Right forelimb (tissue), 1 donor: Measurements from ENCODE around the gene CRACR2B.

ENCODE experiments used
- DNase-seq: peaks from one replicate; pipeline ENCODE4 v3.0.0-alpha.2; 2018

The CRACR2B gene

DNA sequence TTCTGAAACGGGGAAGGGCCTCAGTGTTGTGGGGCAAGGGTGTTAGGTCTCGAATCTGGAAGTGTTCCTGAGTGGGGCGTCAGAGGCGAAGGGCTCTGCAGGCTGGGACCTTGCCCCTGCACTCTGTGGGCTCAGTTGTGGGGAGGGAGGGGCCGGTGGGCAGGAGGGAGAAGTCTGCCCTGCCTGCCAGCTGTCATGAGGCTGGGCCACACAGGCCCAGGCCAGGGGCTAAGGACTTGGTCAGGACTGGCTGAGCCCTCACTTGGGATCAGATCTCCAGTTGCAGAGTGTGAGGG is at the start of gene CRACR2B:
Gene CRACR2B, plus strand, starts transcription at position 23 of the 296 bp plus-strand sequence. CDS start 689 bp downstream, outside the sequence.
- DNase-seq = no peak

DNA sequence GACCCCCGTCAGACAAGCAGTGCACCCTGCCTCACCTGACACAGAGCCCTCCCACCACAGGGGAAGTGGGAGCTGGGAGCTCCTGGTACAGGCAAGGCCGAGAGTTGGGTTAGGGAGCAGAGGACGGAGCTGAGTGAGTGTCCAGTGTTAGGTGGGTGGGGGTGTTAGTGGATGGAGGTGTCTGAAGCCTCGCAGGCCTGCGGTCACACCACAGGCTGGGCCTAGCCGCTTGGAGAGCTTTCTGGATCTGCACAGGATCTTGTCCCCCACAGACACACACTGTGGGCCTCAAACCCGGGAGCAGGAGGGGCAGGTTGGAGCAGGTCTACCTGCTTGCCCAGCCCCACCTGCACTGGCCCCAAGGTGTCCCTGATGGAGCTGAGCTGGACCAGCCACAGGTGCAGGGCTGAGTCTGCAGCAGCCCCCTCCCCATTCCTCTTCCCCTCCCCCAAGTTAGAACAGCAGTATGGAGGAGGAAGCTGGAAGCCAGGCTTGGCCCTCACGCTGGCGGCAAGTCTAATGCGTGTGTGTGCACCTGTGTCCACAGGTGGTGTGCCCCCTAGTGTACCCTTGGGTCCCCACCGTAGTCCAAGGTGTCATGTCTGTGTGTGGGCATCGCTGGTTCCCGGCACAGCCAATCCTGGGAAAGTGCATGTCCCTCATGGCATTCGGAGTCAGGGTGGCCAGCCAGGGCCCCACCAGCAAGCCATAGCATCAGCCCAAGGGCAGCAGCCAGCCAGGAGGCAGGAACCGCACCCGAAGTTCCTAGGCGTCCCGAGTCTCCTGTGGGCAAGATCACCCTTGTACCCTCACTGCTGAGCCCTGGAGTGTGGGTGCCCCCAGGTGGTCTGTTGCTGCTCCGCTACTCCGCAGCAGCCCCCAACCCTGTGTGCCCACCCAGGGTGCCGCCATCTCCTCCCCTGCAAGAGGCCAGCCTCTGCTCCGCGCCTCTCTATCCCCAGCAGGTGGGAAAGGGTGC is 48.5 kb upstream of the CRACR2B start:
- no peak for DNase-seq

DNA sequence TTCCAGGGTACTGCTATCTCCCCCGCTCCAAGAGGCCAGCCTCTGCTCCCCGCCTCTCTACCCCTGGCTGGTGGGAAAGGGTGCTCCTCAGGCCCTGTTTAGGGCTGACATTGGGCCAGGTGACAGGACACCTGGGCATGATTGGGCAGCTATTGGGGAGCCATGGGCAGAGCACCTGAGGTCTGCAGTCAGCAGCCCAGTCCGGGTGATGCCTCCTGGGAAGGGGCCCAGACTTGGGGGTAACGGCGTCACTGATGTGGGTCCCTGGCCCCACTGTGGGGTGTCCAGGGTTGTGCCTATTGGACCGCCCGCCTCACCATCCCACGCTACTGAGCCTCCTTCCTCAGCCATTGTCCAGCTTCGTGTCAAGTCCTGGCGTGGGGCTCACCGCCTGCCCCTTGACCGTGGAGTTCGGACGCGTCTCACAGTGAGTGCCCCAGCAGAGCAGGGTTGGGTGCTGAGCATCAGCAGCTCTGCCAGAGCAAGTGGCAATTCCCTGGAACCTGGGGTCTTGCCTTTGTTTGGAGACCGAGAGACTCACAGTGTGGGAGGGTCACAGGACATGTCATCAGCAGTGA is 47.7 kb upstream of the CRACR2B start:
- no peak for DNase-seq

DNA sequence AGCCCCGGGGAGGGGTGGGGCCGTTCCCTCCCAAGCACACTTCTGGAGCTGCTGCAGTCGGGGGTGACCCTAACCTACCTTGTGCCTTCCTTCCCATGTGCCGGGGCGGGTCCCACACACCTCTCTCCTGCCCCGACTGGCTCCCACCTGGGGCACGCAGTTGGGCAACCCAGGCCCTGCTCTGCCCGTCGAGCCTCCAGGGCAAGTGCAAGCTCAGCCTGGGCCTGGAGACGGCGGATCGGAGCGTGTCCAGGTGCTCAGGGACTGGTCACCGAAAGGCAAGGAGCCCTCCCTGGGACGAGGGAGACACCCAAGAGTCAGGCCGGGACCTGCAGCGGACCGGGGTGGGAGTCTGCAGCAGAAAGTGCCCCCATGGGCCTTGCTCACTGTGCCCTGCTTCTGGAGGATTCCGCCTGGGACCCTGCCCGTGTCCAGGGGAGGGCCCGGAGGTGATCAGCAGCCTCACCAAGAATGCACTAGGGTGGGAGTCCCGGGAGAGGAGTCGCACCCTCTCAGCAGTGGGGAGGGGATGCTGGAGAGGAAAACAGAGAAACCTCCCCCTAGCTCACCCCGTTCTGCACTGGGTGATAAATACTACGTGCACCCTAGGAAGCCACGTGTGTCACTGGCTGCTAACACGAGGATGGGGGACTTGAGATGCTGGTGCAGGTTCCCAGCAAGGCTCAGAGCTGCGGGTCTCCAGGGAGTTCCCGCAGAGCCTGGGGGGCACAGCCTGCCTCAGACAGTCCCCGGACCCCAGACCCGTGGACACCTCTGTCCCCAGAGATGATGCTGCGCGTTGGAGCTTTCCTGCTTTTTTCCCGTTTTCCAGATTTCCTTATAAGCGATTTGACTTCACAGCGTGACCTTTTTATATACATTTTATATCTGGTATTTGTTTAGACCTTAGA is 45.2 kb upstream of the CRACR2B start:
- DNase-seq = no peak

DNA sequence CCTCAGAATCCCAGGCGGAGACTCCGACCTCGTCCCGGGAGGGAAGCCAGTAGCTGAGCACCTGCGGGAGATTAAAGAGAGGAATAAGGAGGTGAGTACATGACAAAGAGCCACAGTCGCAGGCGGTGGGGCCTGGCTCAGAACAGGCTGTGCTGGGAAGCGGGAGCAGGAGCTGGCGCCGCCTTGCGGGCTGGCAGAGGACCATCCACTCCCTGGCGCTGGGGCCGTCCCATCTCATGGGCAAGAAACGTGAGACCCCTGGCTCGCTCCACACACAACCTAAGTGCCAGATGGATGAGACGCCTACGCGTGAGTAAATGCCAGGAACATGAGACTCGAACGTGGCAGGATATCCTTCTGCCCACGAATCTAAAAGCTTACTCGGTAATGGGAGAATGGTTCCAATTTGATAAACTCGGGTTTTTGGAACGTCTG is 44.1 kb upstream of the CRACR2B start:
- peak; percentile 90 for DNase-seq

DNA sequence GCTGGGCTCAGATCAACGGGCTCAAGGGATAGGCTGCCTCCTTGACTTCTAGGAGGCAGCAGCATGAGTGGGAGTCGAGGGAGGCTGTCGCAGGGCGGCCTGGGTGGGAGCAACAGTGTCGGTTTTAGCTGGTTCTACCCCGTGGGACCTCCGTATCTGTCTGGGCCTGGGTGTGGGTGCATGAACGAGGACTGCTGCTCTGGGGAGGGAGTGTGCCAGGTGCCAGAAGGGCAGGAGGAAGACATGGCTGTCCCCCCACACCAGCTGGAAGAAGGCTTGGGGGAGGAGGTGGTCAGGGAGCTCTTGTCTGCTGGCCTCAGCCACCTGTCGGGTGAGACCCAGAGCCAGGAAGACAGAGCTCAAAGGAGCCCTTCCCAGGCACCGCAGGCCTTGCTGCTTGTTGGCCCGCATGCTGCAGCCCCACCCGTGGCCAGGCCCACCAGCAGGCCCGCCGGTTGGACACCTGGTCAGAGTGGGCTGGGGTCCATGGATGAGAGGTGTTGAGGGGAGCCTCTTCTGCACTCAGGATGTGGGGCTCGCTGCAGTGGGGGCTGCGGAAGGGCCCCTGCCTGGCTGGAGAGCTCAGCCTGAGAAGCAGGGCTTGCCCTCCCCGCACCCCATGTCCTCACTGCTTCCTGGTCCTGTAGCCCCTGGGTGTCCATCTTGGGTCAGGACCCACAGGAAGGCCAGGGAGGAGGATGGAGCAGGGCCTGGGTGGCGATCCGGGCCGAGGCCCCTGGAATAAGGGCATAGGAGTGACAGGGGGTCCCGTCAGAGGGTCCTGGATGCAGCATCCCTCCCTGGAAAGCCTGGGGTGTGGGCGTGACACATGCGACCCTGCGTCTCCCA is 41.3 kb upstream of the CRACR2B start:
- DNase-seq = no peak

DNA sequence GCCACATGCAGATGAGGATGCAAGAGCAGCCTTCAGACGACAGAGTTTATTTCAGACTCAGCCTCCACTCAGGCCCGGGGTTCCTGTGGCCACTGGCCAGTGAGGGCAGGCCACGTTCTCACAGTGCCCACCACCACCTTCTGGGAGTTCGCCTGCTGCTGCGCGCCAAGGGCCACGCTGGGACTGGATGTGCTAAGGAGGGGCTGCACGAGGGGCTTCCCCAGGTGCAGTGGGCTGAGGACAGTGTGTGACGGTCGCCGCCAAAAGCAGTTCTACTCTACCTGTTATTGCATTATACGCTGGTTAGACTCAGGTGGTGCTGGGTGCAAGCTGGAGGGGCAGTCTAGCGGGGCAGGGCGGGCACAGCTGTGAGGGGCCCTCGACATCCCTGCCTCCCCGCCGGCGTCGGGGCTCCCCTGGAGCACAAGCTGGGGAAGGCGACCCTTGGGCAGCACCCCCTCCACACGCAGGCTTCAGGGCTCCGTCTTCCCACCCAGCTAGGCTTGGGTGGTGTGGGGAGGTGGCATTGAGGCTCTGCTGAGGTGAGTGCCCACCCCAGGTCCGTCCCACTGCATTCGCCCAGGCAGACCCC is 40.5 kb upstream of the CRACR2B start:
- no peak for DNase-seq

DNA sequence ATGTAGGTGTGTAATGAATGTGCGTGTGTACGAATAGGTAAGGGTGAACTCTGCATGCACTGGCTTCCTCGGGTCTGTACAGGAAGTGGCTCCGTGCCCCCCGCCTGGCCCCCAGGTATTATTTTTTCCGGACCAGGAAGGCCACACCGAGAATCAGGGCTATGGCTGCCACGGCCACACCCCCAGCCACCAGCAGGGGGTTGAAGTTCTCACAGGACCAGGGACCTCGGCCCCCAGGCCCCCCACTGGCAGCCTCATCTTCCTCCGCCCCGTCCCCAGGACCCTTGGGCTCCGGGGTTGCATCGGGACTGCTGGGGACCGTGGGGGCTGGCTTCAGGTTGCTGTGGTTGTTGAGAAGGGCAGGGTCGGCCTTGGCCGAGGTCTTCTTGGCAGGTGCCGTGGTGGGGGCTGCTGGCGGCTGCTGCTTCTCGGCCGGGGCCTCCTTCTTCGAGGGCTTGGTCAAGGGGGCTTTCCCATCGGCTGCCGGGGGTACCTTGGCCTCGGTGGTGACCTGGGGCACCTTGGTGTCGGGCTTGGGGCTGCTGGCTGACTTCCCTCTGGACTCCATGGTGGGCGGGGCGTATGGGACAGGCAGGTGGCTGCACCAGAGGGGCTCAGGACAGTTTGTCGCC is 39.6 kb upstream of the CRACR2B start:
- no peak for DNase-seq

DNA sequence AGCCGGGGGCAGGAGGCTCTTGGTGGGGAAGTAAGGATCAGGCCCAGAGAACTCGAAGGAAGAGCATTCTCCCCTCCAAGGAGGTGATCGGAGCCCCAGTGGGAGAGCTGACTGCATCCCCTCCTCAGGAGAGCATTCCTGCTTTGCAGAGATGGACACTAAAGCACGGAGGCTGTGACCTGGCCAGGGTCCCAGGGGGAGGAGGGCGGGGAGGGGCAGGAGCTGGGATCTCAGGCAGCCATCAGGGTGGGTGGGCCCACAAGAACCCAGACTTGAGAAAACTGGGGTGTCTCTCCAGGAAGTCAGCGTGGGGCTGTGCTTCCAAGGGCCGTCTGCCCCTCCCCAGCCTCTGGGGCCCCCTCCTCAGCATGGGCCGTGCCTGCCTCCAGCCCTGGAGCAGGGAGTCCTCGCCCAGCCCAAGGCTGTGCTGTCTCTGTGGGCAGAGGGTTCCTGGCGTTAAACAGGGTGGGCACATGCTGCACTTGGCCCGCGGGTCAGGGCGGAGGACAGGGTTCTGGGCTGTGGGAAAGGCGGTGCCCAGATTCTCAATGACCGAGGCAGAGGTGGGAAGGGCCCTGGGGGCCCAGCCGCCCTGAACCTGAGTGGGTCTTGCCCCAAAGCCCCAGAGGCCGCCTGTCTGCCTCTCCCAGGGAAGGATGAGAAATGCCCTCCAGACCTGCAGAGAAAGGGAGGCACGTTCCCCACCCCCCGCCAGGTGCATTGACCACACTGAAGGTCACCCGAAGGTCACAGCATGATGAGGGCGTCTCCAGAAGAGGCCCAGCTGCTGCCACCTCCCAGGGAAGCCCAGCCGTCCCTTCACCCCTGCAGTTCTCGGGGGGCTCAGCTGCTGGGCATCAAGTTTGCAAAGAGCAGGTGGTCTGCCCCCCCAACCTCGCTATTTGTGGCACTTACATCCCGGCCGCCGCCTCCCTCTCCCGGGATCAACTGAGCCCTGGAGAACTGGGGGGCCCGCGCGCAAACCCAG is 38.5 kb upstream of the CRACR2B start:
- no peak for DNase-seq

DNA sequence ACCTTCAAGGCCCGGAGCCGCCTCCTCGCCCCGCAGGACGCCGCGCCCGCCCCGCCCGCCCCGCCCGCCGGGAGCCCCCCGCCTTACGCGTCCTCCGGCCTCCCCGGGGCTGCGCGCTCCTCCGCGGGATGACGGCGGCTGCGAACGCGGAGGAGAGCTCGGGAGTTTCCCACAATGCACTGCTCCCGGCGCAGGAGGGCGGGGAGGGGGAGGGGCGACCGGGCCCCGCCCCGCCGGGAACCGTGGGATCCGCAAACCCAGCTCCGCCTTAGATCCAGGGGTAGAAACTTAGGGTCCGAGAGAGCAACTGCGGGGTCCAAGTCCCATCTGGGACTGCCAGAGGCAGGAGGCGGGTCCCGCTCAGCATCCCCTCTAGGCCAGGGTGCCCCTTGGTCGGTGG is 37.8 kb upstream of the CRACR2B start, which contains the start of gene CEND1:
Gene CEND1, minus strand, starts transcription at position 148 of the 400 bp plus-strand sequence. CDS start 1,514 bp downstream, outside the sequence.
- DNase-seq = no peak

DNA sequence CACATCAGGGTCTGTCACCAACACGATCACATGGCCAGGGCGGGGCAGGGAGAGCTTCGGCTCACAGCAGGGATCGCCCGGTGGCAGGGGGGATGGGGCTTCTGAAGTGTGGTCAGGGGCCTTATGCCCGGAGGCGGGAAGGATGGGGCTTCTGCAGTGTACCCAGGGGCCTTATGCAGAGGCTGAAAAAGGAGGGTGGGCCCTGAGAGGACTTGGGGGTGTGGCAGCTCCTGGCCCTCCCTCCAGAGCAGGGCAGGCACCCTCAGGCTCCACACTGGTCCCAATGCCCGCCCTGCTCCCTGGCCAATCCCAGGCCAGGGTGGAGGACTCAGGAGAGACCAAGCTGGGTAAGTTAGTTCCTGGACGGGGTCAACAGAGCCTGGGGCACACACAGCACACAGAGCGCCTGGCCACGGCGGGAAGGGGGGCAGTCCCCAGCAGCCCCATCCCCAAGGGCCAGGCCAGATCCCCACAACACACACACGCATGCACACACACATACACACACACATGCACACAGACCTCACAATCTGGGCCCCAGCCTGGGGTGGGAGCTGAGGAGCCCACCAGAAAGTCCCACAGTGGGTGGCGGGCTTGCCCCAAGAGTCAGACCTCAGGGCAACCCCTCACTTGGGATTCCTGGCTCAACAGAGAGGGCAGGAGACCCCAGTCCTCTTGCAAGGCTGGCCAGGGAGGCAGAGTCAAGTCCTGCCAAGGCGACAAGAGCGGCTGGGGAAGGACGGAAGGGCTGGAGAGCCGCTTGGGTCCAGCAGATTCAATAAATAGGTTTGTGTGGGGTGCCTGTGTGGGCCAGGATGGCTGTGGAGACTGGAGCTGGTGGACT is 36.8 kb upstream of the CRACR2B start:
- no peak for DNase-seq

DNA sequence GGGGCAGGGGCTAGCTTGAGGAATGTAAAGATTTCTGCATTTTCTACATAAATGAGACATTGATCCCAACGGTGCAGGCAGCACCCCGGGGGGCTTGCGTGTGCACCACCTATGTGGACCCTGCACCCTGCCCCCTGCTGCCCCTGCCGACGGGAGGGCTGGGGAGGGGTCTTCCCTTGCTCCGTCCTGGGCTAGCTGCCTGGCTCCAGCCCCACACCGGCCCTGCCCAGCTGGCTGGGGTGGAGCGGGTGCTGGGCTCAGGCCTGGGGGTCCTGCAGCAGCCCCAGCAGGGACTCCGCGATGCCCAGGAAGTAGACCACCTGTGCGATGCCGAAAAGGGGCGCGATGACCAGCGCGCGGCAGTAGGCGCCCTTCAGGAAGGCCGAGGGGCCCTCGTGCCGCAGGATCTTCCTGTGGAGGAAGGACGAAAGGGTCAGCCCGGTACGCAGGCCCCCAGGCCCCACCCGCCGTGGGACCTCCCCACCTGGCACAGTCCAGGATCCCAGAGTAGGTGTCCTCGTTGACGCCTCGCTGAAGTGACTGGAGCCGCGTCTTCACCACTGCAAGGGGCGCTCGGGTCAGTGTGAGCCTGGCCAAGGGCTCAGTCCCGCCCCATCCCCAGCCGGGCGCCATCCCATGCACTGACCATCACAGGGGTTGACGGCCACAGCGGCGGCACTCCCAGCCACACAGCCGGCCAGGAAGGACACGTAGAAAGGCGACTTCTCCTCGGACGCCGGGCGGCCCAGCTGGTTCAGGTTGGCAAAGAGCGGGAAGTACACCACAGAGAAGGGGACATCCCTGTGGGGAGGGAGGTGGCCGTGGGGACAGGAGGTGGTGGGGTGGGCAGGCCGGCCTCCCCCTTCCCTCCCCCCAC is 35.8 kb upstream of the CRACR2B start:
- no peak for DNase-seq

DNA sequence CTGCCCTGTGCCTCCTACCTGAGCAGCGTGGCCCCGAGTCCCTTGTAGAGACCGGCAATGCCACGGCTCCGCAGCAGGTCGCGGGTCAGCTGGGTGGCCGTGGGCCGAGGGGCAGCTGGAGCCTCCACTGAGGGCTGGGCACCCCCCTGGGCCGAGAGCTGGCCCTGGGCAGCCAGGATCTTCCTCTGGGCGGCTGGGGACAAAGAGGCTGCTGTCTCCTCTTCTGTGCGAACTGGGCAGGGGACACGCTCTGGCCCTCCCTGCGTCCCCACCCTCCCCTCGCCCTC is 35.2 kb upstream of the CRACR2B start:
- DNase-seq = no peak

DNA sequence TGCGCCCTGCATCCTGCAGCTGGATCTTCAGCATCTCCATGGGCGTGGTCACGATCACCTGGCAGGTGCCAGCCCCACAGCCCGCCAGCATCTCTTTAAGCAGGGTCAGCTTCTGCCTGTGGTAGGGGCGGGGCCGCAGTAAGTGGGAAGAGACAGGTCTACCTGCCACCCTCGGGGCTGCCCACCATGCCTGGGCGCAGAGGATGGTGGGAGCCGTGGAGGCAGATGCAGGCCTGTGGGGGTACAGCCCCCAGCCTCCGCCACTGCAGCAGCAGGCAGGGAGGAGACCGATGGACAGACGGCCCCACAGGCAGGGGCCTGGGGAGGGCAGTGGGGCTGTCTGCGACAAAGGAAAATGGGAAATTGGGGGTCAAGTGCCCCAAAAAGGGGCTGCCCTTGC is 34.8 kb upstream of the CRACR2B start:
- DNase-seq = no peak

DNA sequence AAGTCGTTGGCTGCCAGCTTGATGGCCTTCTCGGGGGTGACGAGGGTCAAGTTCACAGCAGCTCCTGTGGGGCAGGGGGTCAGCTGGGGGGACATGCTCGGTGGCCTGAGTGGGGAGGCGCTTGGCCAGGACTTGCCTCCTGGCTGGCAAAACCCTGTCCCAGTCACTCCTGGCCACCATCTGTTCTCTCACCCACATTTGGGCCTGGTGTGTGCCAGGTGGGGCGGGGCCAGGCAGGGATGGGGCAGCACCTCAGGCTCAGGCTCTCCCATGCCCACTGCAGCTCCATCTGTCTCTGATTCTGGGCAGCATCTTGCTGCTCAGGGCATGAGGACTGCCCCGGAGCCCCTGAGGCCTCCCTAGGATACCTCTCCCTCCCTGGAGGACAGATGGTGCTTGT is 34.2 kb upstream of the CRACR2B start:
- DNase-seq = no peak

DNA sequence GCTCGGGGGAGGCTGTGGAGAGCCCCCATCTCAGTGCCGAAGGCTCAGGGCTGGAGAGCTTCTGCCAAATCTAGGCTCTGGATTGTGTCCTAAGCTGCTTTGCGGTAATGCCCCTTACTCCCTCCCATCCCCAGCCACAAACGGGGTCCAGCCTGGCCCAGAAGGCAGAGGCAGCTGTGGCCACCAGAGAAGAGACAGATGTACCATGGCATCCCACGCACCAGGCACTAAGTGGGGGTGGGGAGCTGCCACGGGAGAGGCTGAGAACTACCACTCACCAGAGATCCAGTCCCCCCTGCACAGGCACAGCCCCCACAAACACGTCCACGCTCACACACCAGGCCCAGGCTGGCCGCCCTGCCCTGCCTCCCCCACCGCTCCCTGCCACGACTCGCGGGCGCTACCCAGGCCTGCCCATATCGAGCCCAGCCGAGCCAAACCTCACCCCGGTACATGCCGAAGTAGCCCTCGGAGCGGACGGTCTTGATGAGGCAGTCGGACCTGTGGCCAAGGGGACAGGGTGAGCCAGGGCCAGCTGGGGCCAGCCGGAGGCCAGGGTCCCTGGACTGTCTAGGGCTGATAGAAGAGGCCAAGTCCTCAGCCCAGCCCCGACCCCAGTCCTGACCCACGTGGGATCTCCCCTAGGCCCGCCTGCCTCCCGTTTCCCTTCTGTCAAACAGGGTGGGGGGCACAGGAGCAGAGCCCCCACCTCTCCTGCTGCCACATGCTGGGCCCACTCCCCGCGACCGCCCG is 33.5 kb upstream of the CRACR2B start:
- no peak for DNase-seq
